ENCODE results near the gene PANX1.

PANX1 gene, protein sequence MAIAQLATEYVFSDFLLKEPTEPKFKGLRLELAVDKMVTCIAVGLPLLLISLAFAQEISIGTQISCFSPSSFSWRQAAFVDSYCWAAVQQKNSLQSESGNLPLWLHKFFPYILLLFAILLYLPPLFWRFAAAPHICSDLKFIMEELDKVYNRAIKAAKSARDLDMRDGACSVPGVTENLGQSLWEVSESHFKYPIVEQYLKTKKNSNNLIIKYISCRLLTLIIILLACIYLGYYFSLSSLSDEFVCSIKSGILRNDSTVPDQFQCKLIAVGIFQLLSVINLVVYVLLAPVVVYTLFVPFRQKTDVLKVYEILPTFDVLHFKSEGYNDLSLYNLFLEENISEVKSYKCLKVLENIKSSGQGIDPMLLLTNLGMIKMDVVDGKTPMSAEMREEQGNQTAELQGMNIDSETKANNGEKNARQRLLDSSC

DNA sequence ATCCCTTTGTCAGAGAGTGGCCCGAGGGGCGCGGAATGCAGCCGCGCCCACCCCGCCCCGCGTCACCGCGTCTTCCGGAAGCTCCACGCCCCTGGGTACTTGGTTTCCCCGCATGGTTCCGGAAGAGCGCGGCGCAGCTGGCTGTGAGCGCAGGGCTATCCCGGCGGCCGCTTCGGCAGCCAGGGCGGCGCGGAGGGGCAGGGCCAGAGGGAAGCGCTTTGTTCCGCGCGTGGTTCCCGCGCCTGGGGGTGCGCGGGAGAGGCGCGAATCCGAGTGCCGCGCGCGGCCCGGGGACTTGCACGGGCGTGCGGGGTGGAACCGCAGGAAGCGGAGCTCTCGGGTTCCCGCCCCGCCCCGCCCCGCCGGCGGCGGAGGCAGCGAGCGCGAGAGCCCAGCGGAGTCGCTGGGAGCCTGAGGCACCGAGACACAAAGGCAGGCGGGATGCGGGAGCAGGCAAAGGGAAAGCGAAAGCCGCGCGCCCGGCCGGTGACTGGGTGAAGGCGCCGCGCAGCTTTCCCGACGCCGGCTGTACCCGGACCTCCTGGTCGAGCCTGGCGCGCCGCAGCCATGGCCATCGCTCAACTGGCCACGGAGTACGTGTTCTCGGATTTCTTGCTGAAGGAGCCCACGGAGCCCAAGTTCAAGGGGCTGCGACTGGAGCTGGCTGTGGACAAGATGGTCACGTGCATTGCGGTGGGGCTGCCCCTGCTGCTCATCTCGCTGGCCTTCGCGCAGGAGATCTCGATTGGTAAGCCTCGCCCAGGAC lies at the start of gene PANX1:
Gene PANX1 (plus strand): TSS at position 96 of the 766 bp plus-strand sequence. CDS start 472 bp downstream, at position 568.
- peak within 1 kb of the TSS; percentile 98 for H3K27ac Mint-ChIP-seq

GRCh38 chr11:94084164-94084563 lies 44.5 kb upstream of the PANX1 start:
- no peak overlapping the region for H3K27ac Mint-ChIP-seq
- no peaks in the 10 kb centered on the region for H3K4me1 Mint-ChIP-seq

More for the DNA sequence above, at the start of gene PANX1:
- TF ChIP-seq, protein P1, sequence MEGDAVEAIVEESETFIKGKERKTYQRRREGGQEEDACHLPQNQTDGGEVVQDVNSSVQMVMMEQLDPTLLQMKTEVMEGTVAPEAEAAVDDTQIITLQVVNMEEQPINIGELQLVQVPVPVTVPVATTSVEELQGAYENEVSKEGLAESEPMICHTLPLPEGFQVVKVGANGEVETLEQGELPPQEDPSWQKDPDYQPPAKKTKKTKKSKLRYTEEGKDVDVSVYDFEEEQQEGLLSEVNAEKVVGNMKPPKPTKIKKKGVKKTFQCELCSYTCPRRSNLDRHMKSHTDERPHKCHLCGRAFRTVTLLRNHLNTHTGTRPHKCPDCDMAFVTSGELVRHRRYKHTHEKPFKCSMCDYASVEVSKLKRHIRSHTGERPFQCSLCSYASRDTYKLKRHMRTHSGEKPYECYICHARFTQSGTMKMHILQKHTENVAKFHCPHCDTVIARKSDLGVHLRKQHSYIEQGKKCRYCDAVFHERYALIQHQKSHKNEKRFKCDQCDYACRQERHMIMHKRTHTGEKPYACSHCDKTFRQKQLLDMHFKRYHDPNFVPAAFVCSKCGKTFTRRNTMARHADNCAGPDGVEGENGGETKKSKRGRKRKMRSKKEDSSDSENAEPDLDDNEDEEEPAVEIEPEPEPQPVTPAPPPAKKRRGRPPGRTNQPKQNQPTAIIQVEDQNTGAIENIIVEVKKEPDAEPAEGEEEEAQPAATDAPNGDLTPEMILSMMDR (IDR thresholded peaks at IDR 0.05) = no peak
- H3K4me3 Mint-ChIP-seq = peak within 1 kb of the TSS; percentile 93
- H3K27me3 Mint-ChIP-seq (ENCODE audit: low read depth, poor library complexity) = no peaks in the 10 kb centered on the region
- peaks cover 27% of the 10 kb centered on the region for H3K4me1 Mint-ChIP-seq
- DNase-seq = peak; percentile 79
- H3K36me3 Mint-ChIP-seq (ENCODE audit: low read depth) = peaks cover 5% of the 10 kb centered on the region
- H3K9me3 Mint-ChIP-seq = peaks cover 12% of the 10 kb centered on the region

DNA sequence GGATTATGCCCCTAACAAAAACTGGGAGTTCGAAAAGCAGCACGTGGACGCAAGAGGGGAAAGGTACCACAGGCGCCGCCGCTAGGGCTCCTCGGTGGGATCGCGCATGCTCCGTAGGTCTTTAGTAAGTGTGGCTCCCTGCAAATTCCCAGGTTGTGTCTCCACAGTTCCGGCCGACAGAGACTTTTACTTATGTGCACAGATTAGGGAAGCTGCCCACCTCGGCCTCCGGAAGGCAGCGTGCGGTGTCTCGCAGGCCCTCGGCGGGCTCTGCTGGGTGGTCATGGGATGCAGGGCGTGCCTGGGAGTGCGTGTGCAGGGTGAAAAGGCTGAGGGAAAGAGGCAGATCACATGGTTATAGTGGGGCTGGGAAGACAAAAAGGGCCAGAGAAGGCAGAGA lies 39.7 kb upstream of the PANX1 start:
- H3K4me1 Mint-ChIP-seq = no peaks in the 10 kb centered on the region
- peaks cover 3% of the 10 kb centered on the region for H3K27me3 Mint-ChIP-seq (ENCODE audit: low read depth, poor library complexity)
- DNase-seq = no peak
- no peak overlapping the region for H3K4me3 Mint-ChIP-seq
- H3K36me3 Mint-ChIP-seq (ENCODE audit: low read depth) = no peaks in the 10 kb centered on the region
- H3K9me3 Mint-ChIP-seq = no peaks in the 10 kb centered on the region
- H3K27ac Mint-ChIP-seq = no peak overlapping the region
- TF ChIP-seq, protein P1 (IDR thresholded peaks at IDR 0.05) = no peak

More at GRCh38 chr11:94084164-94084563, 44.5 kb upstream of the PANX1 start:
- no peak for DNase-seq
- H3K4me3 Mint-ChIP-seq = no peak overlapping the region
- H3K27me3 Mint-ChIP-seq (ENCODE audit: low read depth, poor library complexity) = peaks cover 6% of the 10 kb centered on the region
- no peaks in the 10 kb centered on the region for H3K36me3 Mint-ChIP-seq (ENCODE audit: low read depth)
- no peaks in the 10 kb centered on the region for H3K9me3 Mint-ChIP-seq
- TF ChIP-seq, protein P1 (IDR thresholded peaks at IDR 0.05) = no peak

- Mint-ChIP-seq H3K36me3 (ENCODE audit: low read depth) (no peaks in the 10 kb centered on the region), H3K27me3 (ENCODE audit: low read depth, poor library complexity) (peaks cover 3% of the 10 kb centered on the region), H3K9me3 (no peaks in the 10 kb centered on the region), H3K27ac (no peak overlapping the region), H3K4me1 (no peaks in the 10 kb centered on the region), H3K4me3 (no peak overlapping the region)
- DNase-seq = no peak
- TF ChIP-seq, protein P1 (IDR thresholded peaks at IDR 0.05) = no peak
Measured at GRCh38 chr11:94089341-94089740, 39.3 kb upstream of the PANX1 start.

- H3K4me3 Mint-ChIP-seq = no peak overlapping the region
- no peaks in the 10 kb centered on the region for H3K36me3 Mint-ChIP-seq (ENCODE audit: low read depth)
- no peaks in the 10 kb centered on the region for H3K4me1 Mint-ChIP-seq
- H3K27me3 Mint-ChIP-seq (ENCODE audit: low read depth, poor library complexity) = peaks cover 3% of the 10 kb centered on the region
- TF ChIP-seq, protein P1 (IDR thresholded peaks at IDR 0.05) = no peak
- DNase-seq = no peak
- no peaks in the 10 kb centered on the region for H3K9me3 Mint-ChIP-seq
- no peak overlapping the region for H3K27ac Mint-ChIP-seq
Measured at GRCh38 chr11:94090401-94090800, 38.2 kb upstream of the PANX1 start.
